Activated B cell treated with CpG ODN at 0.5 μM for 24 hours (primary cell): Measurements from ENCODE around the gene CEMIP2. TPM values are rescaled to one million over a fixed set of nuclear protein-coding genes. Genes with fewer than 3 reads are reported as not detected.
A peak's percentile ranks its signal among the peaks of the same experiment; 100 is the strongest.

ENCODE experiments used
- ATAC-seq: fragments of 200-7000 bp; cut with Tn5 transposase; one replicate; pipeline ENCODE4 v1.10.0; 2021; ENCODE audit warnings: low read depth, mild to moderate bottlenecking, moderate library complexity
- CTCF ChIA-PET: fragments of 350-600 bp; sonication (Branson Sonifier 250); formaldehyde crosslinking; loops from one replicate; lab custom pipeline; 2021; ENCODE audit warnings: antibody characterized with exemption; lab: Charles Lee
- POLR2A ChIA-PET: fragments of 350-600 bp; sonication (Branson Sonifier 250); formaldehyde crosslinking; loops from one replicate; lab custom pipeline; 2021; ENCODE audit warnings: antibody characterized with exemption; lab: Charles Lee
- DNase-seq: peaks from one replicate; pipeline ENCODE4 v3.0.0; 2022
- H3K27ac Mint-ChIP-seq: one replicate; pipeline ENCODE4 v1.8.0; 2020; ENCODE audit warnings: mixed read lengths
- H3K27me3 Mint-ChIP-seq: one replicate; pipeline ENCODE4 v1.8.0; 2021; ENCODE audit warnings: mixed read lengths
- H3K36me3 Mint-ChIP-seq: one replicate; pipeline ENCODE4 v1.8.0; 2021; ENCODE audit warnings: low read depth, mixed read lengths
- H3K4me1 Mint-ChIP-seq: one replicate; pipeline ENCODE4 v1.8.0; 2021; ENCODE audit warnings: mixed read lengths
- H3K4me3 Mint-ChIP-seq: one replicate; pipeline ENCODE4 v1.8.0; 2020; ENCODE audit warnings: mild to moderate bottlenecking, mixed read lengths
- H3K9me3 Mint-ChIP-seq: one replicate; pipeline ENCODE4 v1.8.0; 2020; ENCODE audit warnings: mixed read lengths
- intact Hi-C: fragments of 100-400 bp; cut with micrococcal nuclease; formaldehyde crosslinking; loops from one replicate; pipeline ENCODE4 v1.15.1; 2024
- total RNA-seq: library from RNA; stranded (reverse); gene quantifications from 2 replicates; pipeline ENCODE4 v1.2.3, GENCODE V29; 2022
- TF ChIP-seq, protein P1 (sequence below): fragments of 200-600 bp; IDR thresholded peaks from one replicate; pipeline ENCODE4 v1.8.0; 2022; ENCODE audit warnings: antibody characterized with exemption, mild to moderate bottlenecking

CEMIP2 gene
- total RNA-seq, 1 donor from 2014 or later: 25.5 TPM

DNA sequence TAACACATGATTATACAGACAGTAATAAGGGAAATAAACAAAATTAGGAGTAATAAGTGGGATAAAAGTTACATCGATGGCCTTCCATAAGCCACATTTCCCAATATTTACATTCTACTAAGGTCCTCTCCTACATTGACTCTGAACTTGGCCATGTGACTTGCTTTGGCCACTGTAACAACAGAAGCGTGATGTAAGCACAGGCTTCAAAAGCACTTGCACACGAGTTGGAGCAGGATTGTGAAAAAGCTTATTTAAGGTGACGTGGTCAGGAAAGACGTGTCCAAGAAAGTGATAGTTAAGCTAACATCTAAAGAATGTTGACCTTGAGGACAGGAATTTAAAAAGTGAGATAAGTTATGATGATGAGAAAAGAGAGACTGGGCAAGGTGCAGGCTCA is 9.8 kb upstream of the CEMIP2 start:
- ChIA-PET POLR2A (interaction anchor here (1.4 kb wide), 1 partner anchor 9 kb away, joined by 4 read pairs; no protein-coding TSS in a partner anchor), CTCF (interaction anchor here (0.9 to 1.5 kb wide), 2 partner anchors 29 to 41 kb away, joined by 3 to 6 read pairs; no protein-coding TSS in a partner anchor)
- no peak for DNase-seq
- H3K9me3 Mint-ChIP-seq: no peaks in the 10 kb centered on the region
- TF ChIP-seq, protein P1, sequence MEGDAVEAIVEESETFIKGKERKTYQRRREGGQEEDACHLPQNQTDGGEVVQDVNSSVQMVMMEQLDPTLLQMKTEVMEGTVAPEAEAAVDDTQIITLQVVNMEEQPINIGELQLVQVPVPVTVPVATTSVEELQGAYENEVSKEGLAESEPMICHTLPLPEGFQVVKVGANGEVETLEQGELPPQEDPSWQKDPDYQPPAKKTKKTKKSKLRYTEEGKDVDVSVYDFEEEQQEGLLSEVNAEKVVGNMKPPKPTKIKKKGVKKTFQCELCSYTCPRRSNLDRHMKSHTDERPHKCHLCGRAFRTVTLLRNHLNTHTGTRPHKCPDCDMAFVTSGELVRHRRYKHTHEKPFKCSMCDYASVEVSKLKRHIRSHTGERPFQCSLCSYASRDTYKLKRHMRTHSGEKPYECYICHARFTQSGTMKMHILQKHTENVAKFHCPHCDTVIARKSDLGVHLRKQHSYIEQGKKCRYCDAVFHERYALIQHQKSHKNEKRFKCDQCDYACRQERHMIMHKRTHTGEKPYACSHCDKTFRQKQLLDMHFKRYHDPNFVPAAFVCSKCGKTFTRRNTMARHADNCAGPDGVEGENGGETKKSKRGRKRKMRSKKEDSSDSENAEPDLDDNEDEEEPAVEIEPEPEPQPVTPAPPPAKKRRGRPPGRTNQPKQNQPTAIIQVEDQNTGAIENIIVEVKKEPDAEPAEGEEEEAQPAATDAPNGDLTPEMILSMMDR: no peak
- no peak overlapping the region for H3K27ac Mint-ChIP-seq
- H3K4me1 Mint-ChIP-seq: peaks cover 38% of the 10 kb centered on the region
- H3K4me3 Mint-ChIP-seq: no peak overlapping the region
- no peak for ATAC-seq
- H3K36me3 Mint-ChIP-seq: no peaks in the 10 kb centered on the region
- intact Hi-C loops: loop anchor here (1.0 kb wide), 1 partner anchor 10 kb away; the partner anchor contains the start of gene CEMIP2
- no peaks in the 10 kb centered on the region for H3K27me3 Mint-ChIP-seq

DNA sequence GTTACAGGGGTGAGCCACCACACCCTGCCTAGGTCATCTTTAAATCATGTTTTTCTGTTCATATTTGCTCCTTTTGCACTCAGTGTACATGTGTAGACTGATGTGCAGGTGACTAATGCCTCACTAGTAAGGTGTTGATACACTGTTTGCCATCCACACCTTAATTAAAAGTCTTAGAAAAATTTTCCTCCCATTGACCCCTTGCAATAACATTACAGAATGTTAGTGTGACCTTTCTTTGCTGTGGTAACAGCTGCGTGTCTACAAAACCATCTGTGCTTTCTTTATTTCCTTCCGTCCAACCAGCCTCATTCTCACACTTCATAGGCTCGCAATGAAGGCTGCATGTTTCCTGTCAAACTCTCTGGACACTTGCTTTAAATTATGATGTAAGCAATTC is 6.6 kb upstream of the CEMIP2 start:
- ChIA-PET POLR2A (no interaction called here), CTCF (no interaction called here)
- ATAC-seq (peak; percentile 52), DNase-seq (no peak)
- no peaks in the 10 kb centered on the region for H3K36me3 Mint-ChIP-seq
- TF ChIP-seq, protein P1: no peak
- H3K4me3 Mint-ChIP-seq: no peak overlapping the region
- intact Hi-C loops: no loop called here
- peak overlapping the region; percentile 43 for H3K27ac Mint-ChIP-seq
- H3K27me3 Mint-ChIP-seq: no peaks in the 10 kb centered on the region
- no peaks in the 10 kb centered on the region for H3K9me3 Mint-ChIP-seq
- peaks cover 20% of the 10 kb centered on the region for H3K4me1 Mint-ChIP-seq

DNA sequence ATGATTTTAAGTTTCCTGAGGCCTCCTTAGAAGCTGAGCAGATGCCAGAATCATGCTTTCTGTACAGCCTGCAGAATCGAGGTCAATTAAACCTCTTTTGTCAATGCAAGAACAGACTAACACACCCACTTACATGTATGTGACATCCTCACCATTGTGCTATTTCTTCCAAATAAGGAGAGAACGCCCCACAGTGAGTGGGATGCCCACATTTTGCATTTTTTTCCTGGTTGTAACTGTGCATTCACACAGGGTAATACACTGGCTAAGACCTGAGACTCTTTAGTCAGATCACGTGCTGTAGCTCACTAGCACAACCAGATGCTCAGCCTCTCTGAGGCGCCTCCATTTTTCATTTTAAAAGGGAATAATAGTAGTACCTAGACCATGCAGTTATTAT is 4.4 kb upstream of the CEMIP2 start:
- peaks cover 22% of the 10 kb centered on the region for H3K4me1 Mint-ChIP-seq
- ATAC-seq: no peak
- POLR2A ChIA-PET: no interaction called here
- CTCF ChIA-PET: no interaction called here
- no peak for DNase-seq
- peaks cover 3% of the 10 kb centered on the region for H3K36me3 Mint-ChIP-seq
- H3K9me3 Mint-ChIP-seq: no peaks in the 10 kb centered on the region
- no peak overlapping the region for H3K4me3 Mint-ChIP-seq
- intact Hi-C loops: no loop called here
- TF ChIP-seq, protein P1: no peak
- no peak overlapping the region for H3K27ac Mint-ChIP-seq
- no peaks in the 10 kb centered on the region for H3K27me3 Mint-ChIP-seq

GRCh38 chr9:71770170-71770569 is 1.9 kb upstream of the CEMIP2 start:
- TF ChIP-seq, protein P1: no peak
- CTCF ChIA-PET: interaction anchor here (0.9 to 2.2 kb wide), 8 partner anchors 13 to 486 kb away, joined by 3 to 12 read pairs (median 6); no protein-coding TSS in a partner anchor
- intact Hi-C loops: no loop called here

GRCh38 chr9:71769175-71770161 is 1.2 kb upstream of the CEMIP2 start:
- H3K36me3 Mint-ChIP-seq: peaks cover 3% of the 10 kb centered on the region
- ChIA-PET POLR2A (interaction anchor here (0.5 to 4.7 kb wide), 17 partner anchors 8 to 255 kb away, joined by 3 to 72 read pairs (median 4); partner anchors contain the start of genes ABHD17B and C9orf85), CTCF (interaction anchor here (0.7 to 2.2 kb wide), 17 partner anchors 11 to 485 kb away, joined by 3 to 12 read pairs (median 5); no protein-coding TSS in a partner anchor)
- no peaks in the 10 kb centered on the region for H3K27me3 Mint-ChIP-seq
- H3K4me3 Mint-ChIP-seq: peak overlapping the region; percentile 94
- peak overlapping the region; percentile 93 for H3K27ac Mint-ChIP-seq
- DNase-seq (peak; percentile 74), ATAC-seq (peak; percentile 57)
- H3K4me1 Mint-ChIP-seq: peaks cover 48% of the 10 kb centered on the region
- TF ChIP-seq, protein P1: no peak
- intact Hi-C loops: loop anchor here (1.0 to 5.0 kb wide), 15 partner anchors 14 to 1357 kb away; partner anchors contain the start of genes ABHD17B, C9orf85, KLF9 and ZFAND5
- no peaks in the 10 kb centered on the region for H3K9me3 Mint-ChIP-seq

More at GRCh38 chr9:71770170-71770569, 1.9 kb upstream of the CEMIP2 start:
- H3K9me3 Mint-ChIP-seq: no peaks in the 10 kb centered on the region
- peaks cover 47% of the 10 kb centered on the region for H3K4me1 Mint-ChIP-seq
- DNase-seq (no peak), ATAC-seq (no peak)
- peaks cover 3% of the 10 kb centered on the region for H3K36me3 Mint-ChIP-seq
- peak overlapping the region; percentile 94 for H3K4me3 Mint-ChIP-seq
- POLR2A ChIA-PET: interaction anchor here (0.5 to 4.7 kb wide), 7 partner anchors 12 to 156 kb away, joined by 3 to 72 read pairs (median 9); no protein-coding TSS in a partner anchor
- H3K27ac Mint-ChIP-seq: peak overlapping the region; percentile 93
- H3K27me3 Mint-ChIP-seq: no peaks in the 10 kb centered on the region
